Neural cell (in vitro differentiated cells): ENCODE measurements around the gene OSCP1. TPM values are rescaled to one million over a fixed set of nuclear protein-coding genes. Genes with fewer than 3 reads are reported as not detected.

Source experiments
- H2AFZ ChIP-seq: fragments of 200-600, 300-800 bp; sonication (generic), shearing (Covaris generic); 2 replicates; pipeline ENCODE4 v1.6.0; 2014; ENCODE audit warnings: low read depth, mild to moderate bottlenecking, antibody characterized with exemption, low read length, moderate library complexity
- H3F3A ChIP-seq: fragments of 200-600 bp; shearing (Covaris generic); 2 replicates; pipeline ENCODE4 v1.6.1; 2016; ENCODE audit warnings: mild to moderate bottlenecking, moderate library complexity, mixed read lengths, antibody characterized with exemption, low read length; ENCODE audit not compliant: insufficient read depth, poor library complexity, severe bottlenecking
- H3K27ac ChIP-seq: fragments of 200-600, 300-800 bp; sonication (generic), shearing (Covaris generic); 2 replicates; pipeline ENCODE4 v1.5.1; 2014; ENCODE audit warnings: mild to moderate bottlenecking, low read length, moderate library complexity
- H3K27me3 ChIP-seq: fragments of 300-800, 200-600 bp; sonication (generic), shearing (Covaris generic); 2 replicates; pipeline ENCODE4 v1.6.0; 2014; ENCODE audit warnings: mild to moderate bottlenecking, low read depth, low read length, moderate library complexity; ENCODE audit not compliant: insufficient read depth
- H3K36me3 ChIP-seq: fragments of 300-800, 200-600 bp; sonication (generic), shearing (Covaris generic); 2 replicates; pipeline ENCODE4 v1.5.1; 2014; ENCODE audit warnings: mild to moderate bottlenecking, antibody characterized with exemption, low read length, moderate library complexity; ENCODE audit not compliant: insufficient read depth
- H3K4me2 ChIP-seq: fragments of 300-800, 200-600 bp; sonication (generic), shearing (Covaris generic); 2 replicates; pipeline ENCODE4 v1.6.0; 2014; ENCODE audit warnings: mild to moderate bottlenecking, low read length
- H3K4me3 ChIP-seq: fragments of 300-800, 200-600 bp; sonication (generic), shearing (Covaris generic); 2 replicates; pipeline ENCODE4 v1.5.1; 2014; ENCODE audit warnings: mild to moderate bottlenecking, low read length, moderate library complexity
- H3K79me2 ChIP-seq: fragments of 200-600 bp; shearing (Covaris generic); replicated peaks from 2 replicates; pipeline ENCODE4 v1.6.0; 2014; ENCODE audit warnings: mild to moderate bottlenecking, low read length, moderate library complexity; ENCODE audit not compliant: insufficient read depth
- H3K9ac ChIP-seq: fragments of 300-800, 200-600 bp; sonication (generic), shearing (Covaris generic); 2 replicates; pipeline ENCODE4 v1.6.1; 2016; ENCODE audit warnings: mild to moderate bottlenecking, low read length, mixed read lengths
- H3K9me2 ChIP-seq: fragments of 200-600 bp; shearing (Covaris generic); 2 replicates; pipeline ENCODE4 v1.6.1; 2016; ENCODE audit warnings: mild to moderate bottlenecking, low read length, mixed read lengths; ENCODE audit not compliant: insufficient read depth
- H3K9me3 ChIP-seq: fragments of 200-600, 300-800 bp; sonication (generic), shearing (Covaris generic); 2 replicates; pipeline ENCODE4 v1.6.1; 2016; ENCODE audit warnings: mild to moderate bottlenecking, mixed run types, low read length, moderate library complexity, mixed read lengths
- H4K20me1 ChIP-seq: fragments of 200-600 bp; shearing (Covaris generic); 2 replicates; pipeline ENCODE4 v1.6.1; 2016; ENCODE audit warnings: mild to moderate bottlenecking, mixed run types; ENCODE audit not compliant: insufficient read depth
- CTCF ChIP-seq: fragments of 450-650 bp; IDR thresholded peaks from 2 replicates; pipeline ENCODE4 v1.5.1; 2014; ENCODE audit warnings: antibody characterized with exemption, mild to moderate bottlenecking, moderate library complexity; ENCODE audit not compliant: poor library complexity, severe bottlenecking
- EP300 ChIP-seq: fragments of 450-650 bp; conservative IDR thresholded peaks from 2 replicates; pipeline ENCODE4 v1.6.1; 2014; ENCODE audit warnings: antibody characterized with exemption, mild to moderate bottlenecking, moderate library complexity; ENCODE audit not compliant: poor library complexity, severe bottlenecking
- EZH2 ChIP-seq: fragments of 200-600, 300-800 bp; shearing (Covaris generic), sonication (generic); IDR thresholded peaks from 2 replicates; pipeline ENCODE4 v1.6.1; 2014; ENCODE audit warnings: antibody characterized with exemption, low read length, borderline replicate concordance, mild to moderate bottlenecking; ENCODE audit not compliant: insufficient read depth, poor library complexity, severe bottlenecking
- MXI1 ChIP-seq: fragments of 450-650 bp; conservative IDR thresholded peaks from 2 replicates; pipeline ENCODE4 v1.6.1; 2014; ENCODE audit warnings: antibody characterized with exemption, mild to moderate bottlenecking; ENCODE audit not compliant: poor library complexity, severe bottlenecking
- POLR2AphosphoS5 ChIP-seq: IDR thresholded peaks from 2 replicates; pipeline ENCODE4 v1.6.1; 2012
- RAD21 ChIP-seq: fragments of 450-650 bp; conservative IDR thresholded peaks from 2 replicates; pipeline ENCODE4 v1.6.1; 2014; ENCODE audit warnings: antibody characterized with exemption, mild to moderate bottlenecking, moderate library complexity
- SMC3 ChIP-seq: fragments of 450-650 bp; conservative IDR thresholded peaks from 2 replicates; pipeline ENCODE4 v1.6.1; 2014; ENCODE audit warnings: antibody characterized with exemption, mild to moderate bottlenecking, moderate library complexity; ENCODE audit not compliant: poor library complexity
- TAF1 ChIP-seq: IDR thresholded peaks from 2 replicates; pipeline ENCODE4 v1.6.1; 2012; ENCODE audit warnings: low read depth
- polyA plus RNA-seq: library from polyadenylated mRNA; depleted of rRNA; stranded (reverse); fragments of >200 nt; gene quantifications from 2 replicates; pipeline ENCODE4 v1.2.3, GENCODE V29; 2014
- TF ChIP-seq, protein P1 (sequence below): IDR thresholded peaks from 2 replicates; pipeline ENCODE4 v1.6.1; 2012; ENCODE audit warnings: borderline replicate concordance

Gene OSCP1
- polyA plus RNA-seq, 1 donor from 2014 or later: 20.7 TPM

DNA sequence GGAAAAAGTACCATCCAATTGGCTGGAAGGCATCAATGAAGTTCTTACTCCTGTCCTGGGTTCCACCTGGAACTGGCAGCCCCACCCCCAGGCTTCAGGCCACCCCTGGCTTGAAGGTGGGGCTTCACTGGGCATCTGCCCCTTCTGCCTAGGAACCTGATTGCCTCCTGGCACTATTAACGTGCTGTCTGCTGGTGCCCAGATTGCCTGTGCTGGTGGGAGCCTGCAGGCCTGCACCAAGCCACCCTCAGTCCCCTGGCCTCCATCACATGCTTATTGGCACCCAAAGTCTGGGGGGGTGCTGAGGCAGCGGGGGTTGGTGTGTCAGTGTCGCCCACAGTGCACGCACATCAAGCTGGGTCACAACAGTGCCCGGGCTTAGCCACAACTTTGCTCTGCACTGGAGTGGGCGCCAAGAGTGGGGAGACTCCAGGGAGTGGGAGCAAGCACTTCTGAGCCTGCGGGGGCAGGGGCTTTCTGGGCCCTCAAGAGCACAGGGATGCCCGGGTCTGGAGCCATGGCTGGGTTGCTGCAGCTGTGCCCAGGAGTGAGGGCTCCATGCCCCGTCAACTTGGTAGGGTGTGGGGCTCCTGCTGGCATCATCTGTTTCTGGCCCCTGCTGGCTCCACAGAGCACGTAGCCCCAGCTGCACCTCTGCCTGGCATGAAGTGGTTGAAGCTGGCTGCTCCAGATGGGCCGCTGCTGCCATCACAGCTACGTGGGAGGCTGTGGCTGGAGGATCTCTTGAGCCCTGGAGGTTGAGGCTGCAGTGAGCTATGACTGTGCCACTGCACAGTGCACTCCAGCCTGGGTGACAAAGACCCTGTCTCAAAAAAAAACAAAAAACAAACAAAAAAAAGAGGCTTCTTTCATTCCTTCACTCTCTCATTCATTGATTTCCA, 48.4 kb downstream of the OSCP1 start:
- H4K20me1 ChIP-seq: no peaks in the 10 kb centered on the region
- H3K36me3 ChIP-seq: no peaks in the 10 kb centered on the region
- H3K79me2 ChIP-seq: no peaks in the 10 kb centered on the region
- H3F3A ChIP-seq: no peaks in the 10 kb centered on the region
- H2AFZ ChIP-seq: no peak overlapping the region
- H3K9me2 ChIP-seq: no peaks in the 10 kb centered on the region
- no peak overlapping the region for H3K4me2 ChIP-seq
- H3K9ac ChIP-seq: no peak overlapping the region
- no peak for TF ChIP-seq POLR2AphosphoS5
- TF ChIP-seq CTCF: no peak
- TF ChIP-seq RAD21: no peak
- no peak for TF ChIP-seq EZH2
- TF ChIP-seq, protein P1, sequence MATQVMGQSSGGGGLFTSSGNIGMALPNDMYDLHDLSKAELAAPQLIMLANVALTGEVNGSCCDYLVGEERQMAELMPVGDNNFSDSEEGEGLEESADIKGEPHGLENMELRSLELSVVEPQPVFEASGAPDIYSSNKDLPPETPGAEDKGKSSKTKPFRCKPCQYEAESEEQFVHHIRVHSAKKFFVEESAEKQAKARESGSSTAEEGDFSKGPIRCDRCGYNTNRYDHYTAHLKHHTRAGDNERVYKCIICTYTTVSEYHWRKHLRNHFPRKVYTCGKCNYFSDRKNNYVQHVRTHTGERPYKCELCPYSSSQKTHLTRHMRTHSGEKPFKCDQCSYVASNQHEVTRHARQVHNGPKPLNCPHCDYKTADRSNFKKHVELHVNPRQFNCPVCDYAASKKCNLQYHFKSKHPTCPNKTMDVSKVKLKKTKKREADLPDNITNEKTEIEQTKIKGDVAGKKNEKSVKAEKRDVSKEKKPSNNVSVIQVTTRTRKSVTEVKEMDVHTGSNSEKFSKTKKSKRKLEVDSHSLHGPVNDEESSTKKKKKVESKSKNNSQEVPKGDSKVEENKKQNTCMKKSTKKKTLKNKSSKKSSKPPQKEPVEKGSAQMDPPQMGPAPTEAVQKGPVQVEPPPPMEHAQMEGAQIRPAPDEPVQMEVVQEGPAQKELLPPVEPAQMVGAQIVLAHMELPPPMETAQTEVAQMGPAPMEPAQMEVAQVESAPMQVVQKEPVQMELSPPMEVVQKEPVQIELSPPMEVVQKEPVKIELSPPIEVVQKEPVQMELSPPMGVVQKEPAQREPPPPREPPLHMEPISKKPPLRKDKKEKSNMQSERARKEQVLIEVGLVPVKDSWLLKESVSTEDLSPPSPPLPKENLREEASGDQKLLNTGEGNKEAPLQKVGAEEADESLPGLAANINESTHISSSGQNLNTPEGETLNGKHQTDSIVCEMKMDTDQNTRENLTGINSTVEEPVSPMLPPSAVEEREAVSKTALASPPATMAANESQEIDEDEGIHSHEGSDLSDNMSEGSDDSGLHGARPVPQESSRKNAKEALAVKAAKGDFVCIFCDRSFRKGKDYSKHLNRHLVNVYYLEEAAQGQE: no peak
- no peak for TF ChIP-seq SMC3
- TF ChIP-seq EP300: no peak
- no peak for TF ChIP-seq MXI1
- no peak for TF ChIP-seq TAF1
- H3K9me3 ChIP-seq: no peaks in the 10 kb centered on the region
- peak overlapping the region; percentile 40 for H3K4me3 ChIP-seq
- no peaks in the 10 kb centered on the region for H3K27me3 ChIP-seq
- no peak overlapping the region for H3K27ac ChIP-seq

DNA sequence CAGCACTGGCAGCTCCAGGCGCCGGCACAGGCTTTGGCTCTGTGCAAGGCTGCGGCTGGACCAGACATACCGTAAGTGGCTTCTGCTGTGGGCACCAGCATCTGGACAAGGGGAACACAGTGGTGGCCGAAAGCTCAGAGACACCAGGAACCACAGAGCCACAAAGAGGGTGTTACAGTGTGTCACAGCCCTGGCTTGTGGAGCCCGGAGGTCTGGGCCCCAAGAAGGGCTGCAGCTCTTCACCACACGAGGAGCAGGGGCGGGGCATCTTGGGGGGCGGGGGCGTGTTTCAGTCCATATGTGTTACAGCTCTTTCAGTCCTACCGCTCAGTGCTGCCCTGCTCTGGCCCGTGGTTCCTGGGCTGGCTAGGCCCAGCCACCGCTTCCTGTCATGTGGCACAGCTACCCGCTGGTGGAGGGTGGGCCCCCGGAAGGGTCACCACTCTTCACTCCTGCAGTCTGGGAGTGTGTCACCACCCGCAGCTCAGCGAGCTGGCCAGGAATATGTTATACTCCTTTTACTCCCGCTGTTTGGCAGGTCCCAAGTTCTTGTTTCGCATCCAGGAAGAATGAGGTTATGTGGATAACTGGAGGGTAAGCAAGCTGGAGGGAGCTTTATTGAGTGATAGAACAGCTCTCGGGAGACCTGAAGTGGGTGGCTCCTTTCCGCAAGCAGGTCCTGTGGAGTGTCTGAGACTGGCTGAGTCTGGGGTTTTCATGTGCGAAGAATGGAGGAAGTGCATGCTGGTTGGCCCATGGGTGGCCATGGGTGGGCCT, 49.2 kb downstream of the OSCP1 start:
- no peak overlapping the region for H3K4me2 ChIP-seq

More for the DNA sequence above, 49.2 kb downstream of the OSCP1 start:
- TF ChIP-seq EP300 (no peak), EZH2 (no peak), SMC3 (no peak), TAF1 (no peak), CTCF (no peak), RAD21 (no peak), MXI1 (no peak), POLR2AphosphoS5 (no peak)
- TF ChIP-seq, protein P1: no peak
- peak overlapping the region; percentile 5 for H3K9ac ChIP-seq
- no peaks in the 10 kb centered on the region for H3F3A ChIP-seq
- no peaks in the 10 kb centered on the region for H3K9me3 ChIP-seq
- H3K79me2 ChIP-seq: no peaks in the 10 kb centered on the region
- H3K4me3 ChIP-seq: peak overlapping the region; percentile 40
- no peaks in the 10 kb centered on the region for H3K9me2 ChIP-seq
- H2AFZ ChIP-seq: no peak overlapping the region
- H3K27ac ChIP-seq: no peak overlapping the region
- no peaks in the 10 kb centered on the region for H3K36me3 ChIP-seq
- H3K27me3 ChIP-seq: no peaks in the 10 kb centered on the region
- H4K20me1 ChIP-seq: no peaks in the 10 kb centered on the region
